Measurements from ENCODE around the gene CHEK2. TPM values are rescaled to one million over a fixed set of nuclear protein-coding genes. Genes with fewer than 3 reads are reported as not detected.

CHEK2 gene
- polyA plus RNA-seq, 3 donors, result 6.6 to 13.1 (median 7.8) TPM

GRCh38 chr22:28650463-28650862 is 91.2 kb downstream of the CHEK2 start:
- intact Hi-C loops (cut with micrococcal nuclease), result loop anchor here in 1 of 2 donors (10.0 kb wide), 1 partner anchor 64 kb away; no protein-coding TSS in a partner anchor
- Mint-ChIP-seq H3K36me3 (no peaks in the 10 kb centered on the region), H3K4me1 (no peaks in the 10 kb centered on the region), H3K4me3 (no peak overlapping the region), H3K27me3 (ENCODE audit: low read depth in 3 of 3) (peaks cover 1 to 26% (median 8%) of the 10 kb centered on the region in 3 donors), H3K9me3 (peaks cover 0 to 13% (median 2%) of the 10 kb centered on the region in 7 donors), H3K27ac (no peak overlapping the region)
- no peaks in the 10 kb centered on the region for H3K4me1 ChIP-seq (ENCODE audit: control insufficient read depth in 1 of 2, insufficient read depth in 2 of 2, low read length in 2 of 2)
- TF ChIP-seq, protein P1, sequence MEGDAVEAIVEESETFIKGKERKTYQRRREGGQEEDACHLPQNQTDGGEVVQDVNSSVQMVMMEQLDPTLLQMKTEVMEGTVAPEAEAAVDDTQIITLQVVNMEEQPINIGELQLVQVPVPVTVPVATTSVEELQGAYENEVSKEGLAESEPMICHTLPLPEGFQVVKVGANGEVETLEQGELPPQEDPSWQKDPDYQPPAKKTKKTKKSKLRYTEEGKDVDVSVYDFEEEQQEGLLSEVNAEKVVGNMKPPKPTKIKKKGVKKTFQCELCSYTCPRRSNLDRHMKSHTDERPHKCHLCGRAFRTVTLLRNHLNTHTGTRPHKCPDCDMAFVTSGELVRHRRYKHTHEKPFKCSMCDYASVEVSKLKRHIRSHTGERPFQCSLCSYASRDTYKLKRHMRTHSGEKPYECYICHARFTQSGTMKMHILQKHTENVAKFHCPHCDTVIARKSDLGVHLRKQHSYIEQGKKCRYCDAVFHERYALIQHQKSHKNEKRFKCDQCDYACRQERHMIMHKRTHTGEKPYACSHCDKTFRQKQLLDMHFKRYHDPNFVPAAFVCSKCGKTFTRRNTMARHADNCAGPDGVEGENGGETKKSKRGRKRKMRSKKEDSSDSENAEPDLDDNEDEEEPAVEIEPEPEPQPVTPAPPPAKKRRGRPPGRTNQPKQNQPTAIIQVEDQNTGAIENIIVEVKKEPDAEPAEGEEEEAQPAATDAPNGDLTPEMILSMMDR (IDR thresholded peaks at IDR 0.05), result no peak
- H3K4me2 ChIP-seq (replicated peaks; ENCODE audit: extremely low read depth, low read length, poor library complexity, severe bottlenecking), result no peak overlapping the region
- H3K36me3 ChIP-seq (replicated peaks in 1 of 2; ENCODE audit: control insufficient read depth in 1 of 2, insufficient read depth in 2 of 2, low read length in 2 of 2), result no peaks in the 10 kb centered on the region
- no peak for DNase-seq
- H3K79me2 ChIP-seq (ENCODE audit: insufficient read depth, low read length), result no peaks in the 10 kb centered on the region
- H3K9me3 ChIP-seq (replicated peaks in 1 of 2; ENCODE audit: control insufficient read depth in 1 of 2, insufficient read depth in 1 of 2, low read length in 2 of 2), result no peaks in the 10 kb centered on the region
- no peak overlapping the region for H3K4me3 ChIP-seq (replicated peaks in 1 of 3; ENCODE audit: low read depth in 2 of 3, low read length in 3 of 3)
- no peaks in the 10 kb centered on the region for H4K20me1 ChIP-seq (ENCODE audit: insufficient read depth, low read length)
- no peak overlapping the region for H2AFZ ChIP-seq (ENCODE audit: insufficient read depth, low read depth, low read length, poor library complexity, severe bottlenecking)
- no peak overlapping the region for H3K27ac ChIP-seq (ENCODE audit: low read depth in 1 of 2, low read length in 2 of 2)
- no peak overlapping the region for H3K9ac ChIP-seq (ENCODE audit: insufficient read depth, low read length, poor library complexity, severe bottlenecking)
- peaks cover 4% of the 10 kb centered on the region in 2 donors for H3K27me3 ChIP-seq (ENCODE audit: control insufficient read depth in 2 of 2, insufficient read depth in 2 of 2, low read length in 2 of 2)

- H3K4me1 Mint-ChIP-seq, result no peaks in the 10 kb centered on the region
- WGBS (ENCODE audit: insufficient coverage), result no CpG with 5 or more reads among the region's 4 CpGs
Observed at GRCh38 chr22:28648792-28649191, 92.8 kb downstream of the CHEK2 start.

More at GRCh38 chr22:28648792-28649191, 92.8 kb downstream of the CHEK2 start:
- no peak overlapping the region for H3K27ac ChIP-seq (ENCODE audit: low read depth in 1 of 2, low read length in 2 of 2)
- H3K9me3 ChIP-seq (replicated peaks in 1 of 2; ENCODE audit: control insufficient read depth in 1 of 2, insufficient read depth in 1 of 2, low read length in 2 of 2), result no peaks in the 10 kb centered on the region
- no peaks in the 10 kb centered on the region for H3K36me3 Mint-ChIP-seq
- no peaks in the 10 kb centered on the region for H3K4me1 ChIP-seq (ENCODE audit: control insufficient read depth in 1 of 2, insufficient read depth in 2 of 2, low read length in 2 of 2)
- H3K4me2 ChIP-seq (replicated peaks; ENCODE audit: extremely low read depth, low read length, poor library complexity, severe bottlenecking), result no peak overlapping the region
- no peaks in the 10 kb centered on the region for H4K20me1 ChIP-seq (ENCODE audit: insufficient read depth, low read length)
- no peak overlapping the region for H3K4me3 ChIP-seq (replicated peaks in 1 of 3; ENCODE audit: low read depth in 2 of 3, low read length in 3 of 3)
- H3K27ac Mint-ChIP-seq, result no peak overlapping the region
- H3K9me3 Mint-ChIP-seq, result peaks cover 0 to 13% (median 2%) of the 10 kb centered on the region in 7 donors
- intact Hi-C loops (cut with micrococcal nuclease), result no loop called here
- no peak overlapping the region for H2AFZ ChIP-seq (ENCODE audit: insufficient read depth, low read depth, low read length, poor library complexity, severe bottlenecking)
- no peaks in the 10 kb centered on the region for H3K36me3 ChIP-seq (replicated peaks in 1 of 2; ENCODE audit: control insufficient read depth in 1 of 2, insufficient read depth in 2 of 2, low read length in 2 of 2)
- H3K27me3 Mint-ChIP-seq (ENCODE audit: low read depth in 3 of 3), result peaks cover under 1 to 31% (median 9%) of the 10 kb centered on the region in 3 donors
- TF ChIP-seq, protein P1 (IDR thresholded peaks at IDR 0.05), result no peak
- peaks cover 4% of the 10 kb centered on the region in 2 donors for H3K27me3 ChIP-seq (ENCODE audit: control insufficient read depth in 2 of 2, insufficient read depth in 2 of 2, low read length in 2 of 2)
- H3K4me3 Mint-ChIP-seq, result no peak overlapping the region
- DNase-seq, result no peak
- no peak overlapping the region for H3K9ac ChIP-seq (ENCODE audit: insufficient read depth, low read length, poor library complexity, severe bottlenecking)
- H3K79me2 ChIP-seq (ENCODE audit: insufficient read depth, low read length), result no peaks in the 10 kb centered on the region
